Measurements from ENCODE around the gene ESD. TPM values are rescaled to one million over a fixed set of nuclear protein-coding genes. Genes with fewer than 3 reads are reported as not detected.

The ESD gene
- total RNA-seq, 1 experiment from 2014 or later = 58.7 TPM

DNA sequence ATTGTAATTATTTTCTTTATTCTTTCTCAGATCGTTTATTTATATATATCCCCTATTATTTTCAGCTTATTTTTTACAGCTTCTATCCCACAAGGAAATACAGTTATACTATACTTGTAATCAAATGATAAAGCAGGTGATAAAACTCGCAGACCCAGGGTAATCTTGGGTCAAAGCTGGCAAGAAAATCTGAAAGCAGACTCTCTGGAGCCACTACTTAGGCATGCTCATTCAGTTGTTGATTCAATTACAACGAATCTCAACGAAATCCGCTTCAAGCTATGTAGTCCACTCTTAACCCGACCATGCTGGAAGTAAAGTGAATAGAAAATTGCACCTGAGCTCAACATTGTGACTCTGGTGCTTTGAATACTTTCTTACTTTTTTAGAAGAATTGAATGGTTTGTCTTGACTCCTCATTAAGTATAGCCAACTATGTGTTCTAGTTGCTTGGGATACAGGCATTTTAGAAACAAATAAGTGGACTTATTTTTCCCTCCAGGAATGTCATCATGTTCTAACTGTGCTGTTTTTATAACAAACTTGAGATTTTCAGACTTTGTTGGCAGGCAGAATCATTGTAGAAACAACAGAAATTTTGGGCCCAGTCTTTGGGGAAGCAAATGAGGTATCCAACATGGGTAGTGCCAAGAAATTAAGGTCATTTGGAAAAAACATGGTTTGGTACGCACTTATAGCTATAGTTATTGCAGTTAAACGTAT is 21.4 kb downstream of the ESD start:
- Mint-ChIP-seq H3K4me1 (no peaks in the 10 kb centered on the region), H3K9me3 (no peaks in the 10 kb centered on the region), H3K36me3 (peaks cover 45% of the 10 kb centered on the region), H3K27ac (no peak overlapping the region), H3K4me3 (no peak overlapping the region), H3K27me3 (ENCODE audit: low read depth) (no peaks in the 10 kb centered on the region)
- TF ChIP-seq, protein P1, sequence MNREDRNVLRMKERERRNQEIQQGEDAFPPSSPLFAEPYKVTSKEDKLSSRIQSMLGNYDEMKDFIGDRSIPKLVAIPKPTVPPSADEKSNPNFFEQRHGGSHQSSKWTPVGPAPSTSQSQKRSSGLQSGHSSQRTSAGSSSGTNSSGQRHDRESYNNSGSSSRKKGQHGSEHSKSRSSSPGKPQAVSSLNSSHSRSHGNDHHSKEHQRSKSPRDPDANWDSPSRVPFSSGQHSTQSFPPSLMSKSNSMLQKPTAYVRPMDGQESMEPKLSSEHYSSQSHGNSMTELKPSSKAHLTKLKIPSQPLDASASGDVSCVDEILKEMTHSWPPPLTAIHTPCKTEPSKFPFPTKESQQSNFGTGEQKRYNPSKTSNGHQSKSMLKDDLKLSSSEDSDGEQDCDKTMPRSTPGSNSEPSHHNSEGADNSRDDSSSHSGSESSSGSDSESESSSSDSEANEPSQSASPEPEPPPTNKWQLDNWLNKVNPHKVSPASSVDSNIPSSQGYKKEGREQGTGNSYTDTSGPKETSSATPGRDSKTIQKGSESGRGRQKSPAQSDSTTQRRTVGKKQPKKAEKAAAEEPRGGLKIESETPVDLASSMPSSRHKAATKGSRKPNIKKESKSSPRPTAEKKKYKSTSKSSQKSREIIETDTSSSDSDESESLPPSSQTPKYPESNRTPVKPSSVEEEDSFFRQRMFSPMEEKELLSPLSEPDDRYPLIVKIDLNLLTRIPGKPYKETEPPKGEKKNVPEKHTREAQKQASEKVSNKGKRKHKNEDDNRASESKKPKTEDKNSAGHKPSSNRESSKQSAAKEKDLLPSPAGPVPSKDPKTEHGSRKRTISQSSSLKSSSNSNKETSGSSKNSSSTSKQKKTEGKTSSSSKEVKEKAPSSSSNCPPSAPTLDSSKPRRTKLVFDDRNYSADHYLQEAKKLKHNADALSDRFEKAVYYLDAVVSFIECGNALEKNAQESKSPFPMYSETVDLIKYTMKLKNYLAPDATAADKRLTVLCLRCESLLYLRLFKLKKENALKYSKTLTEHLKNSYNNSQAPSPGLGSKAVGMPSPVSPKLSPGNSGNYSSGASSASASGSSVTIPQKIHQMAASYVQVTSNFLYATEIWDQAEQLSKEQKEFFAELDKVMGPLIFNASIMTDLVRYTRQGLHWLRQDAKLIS (CRISPR knock-in tag; IDR thresholded peaks at IDR 0.05; ENCODE audit: borderline replicate concordance) = no peak
- TF ChIP-seq ELF4 (CRISPR knock-in tag; IDR thresholded peaks at IDR 0.05; ENCODE audit: low read depth) = no peak
- TF ChIP-seq, protein P2, sequence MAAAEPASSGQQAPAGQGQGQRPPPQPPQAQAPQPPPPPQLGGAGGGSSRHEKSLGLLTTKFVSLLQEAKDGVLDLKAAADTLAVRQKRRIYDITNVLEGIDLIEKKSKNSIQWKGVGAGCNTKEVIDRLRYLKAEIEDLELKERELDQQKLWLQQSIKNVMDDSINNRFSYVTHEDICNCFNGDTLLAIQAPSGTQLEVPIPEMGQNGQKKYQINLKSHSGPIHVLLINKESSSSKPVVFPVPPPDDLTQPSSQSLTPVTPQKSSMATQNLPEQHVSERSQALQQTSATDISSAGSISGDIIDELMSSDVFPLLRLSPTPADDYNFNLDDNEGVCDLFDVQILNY (CRISPR knock-in tag; IDR thresholded peaks at IDR 0.05) = no peak
- TF ChIP-seq NFATC4 (CRISPR knock-in tag; IDR thresholded peaks at IDR 0.05) = no peak
- no peak for TF ChIP-seq OVOL2 (CRISPR knock-in tag; IDR thresholded peaks at IDR 0.05; ENCODE audit: borderline replicate concordance)
- no peak for TF ChIP-seq PRDM15 (CRISPR knock-in tag; IDR thresholded peaks at IDR 0.05)
- TF ChIP-seq NR2C2 (CRISPR knock-in tag; IDR thresholded peaks at IDR 0.05) = no peak
- TF ChIP-seq GTF2I (CRISPR knock-in tag; conservative IDR thresholded peaks at IDR 0.05) = no peak
- TF ChIP-seq STAT6 (CRISPR knock-in tag; conservative IDR thresholded peaks at IDR 0.05; ENCODE audit: low read depth) = no peak
- DNase-seq (ENCODE audit: low spot score) (no peak), ATAC-seq (no peak)
- CTCF ChIA-PET = interaction anchor here (0.7 kb wide), 1 partner anchor 11 kb away, joined by 3 read pairs; no protein-coding TSS in a partner anchor
- POLR2A ChIA-PET = no interaction called here

DNA sequence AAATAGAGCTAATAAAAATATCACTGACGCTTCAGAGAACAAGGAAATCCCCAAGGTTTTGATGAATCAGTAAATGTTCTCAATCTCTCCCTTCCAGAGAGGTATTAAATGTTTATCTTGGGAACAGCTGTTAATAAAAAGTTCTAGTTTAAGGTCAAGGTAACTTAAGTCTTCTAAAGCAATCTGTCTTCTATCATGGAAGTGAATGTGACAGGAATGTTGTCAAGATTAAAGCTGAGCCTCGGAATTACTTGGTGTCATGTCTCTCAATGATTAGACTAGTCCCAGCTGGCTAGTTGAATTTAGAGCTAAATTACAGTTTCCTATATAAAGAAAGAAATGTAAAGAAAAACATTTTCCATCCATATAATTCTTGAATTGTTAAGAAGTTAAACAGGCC is 23.4 kb downstream of the ESD start:
- Mint-ChIP-seq H3K27ac (no peak overlapping the region), H3K4me3 (no peak overlapping the region), H3K4me1 (peaks cover 9% of the 10 kb centered on the region), H3K27me3 (ENCODE audit: low read depth) (no peaks in the 10 kb centered on the region), H3K36me3 (peaks cover 45% of the 10 kb centered on the region), H3K9me3 (peaks cover 4% of the 10 kb centered on the region)
- DNase-seq (ENCODE audit: low spot score) (no peak), ATAC-seq (no peak)
- POLR2A ChIA-PET = no interaction called here
- CTCF ChIA-PET = no interaction called here
- TF ChIP-seq FOXP4 (CRISPR knock-in tag; IDR thresholded peaks at IDR 0.05) (no peak), ZNF263 (CRISPR knock-in tag; IDR thresholded peaks at IDR 0.05; ENCODE audit: low read depth) (no peak), GABPB1 (CRISPR knock-in tag; IDR thresholded peaks at IDR 0.05) (no peak)
- TF ChIP-seq, protein P3, sequence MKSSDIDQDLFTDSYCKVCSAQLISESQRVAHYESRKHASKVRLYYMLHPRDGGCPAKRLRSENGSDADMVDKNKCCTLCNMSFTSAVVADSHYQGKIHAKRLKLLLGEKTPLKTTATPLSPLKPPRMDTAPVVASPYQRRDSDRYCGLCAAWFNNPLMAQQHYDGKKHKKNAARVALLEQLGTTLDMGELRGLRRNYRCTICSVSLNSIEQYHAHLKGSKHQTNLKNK (CRISPR knock-in tag; IDR thresholded peaks at IDR 0.05) = no peak
- TF ChIP-seq, protein P4, sequence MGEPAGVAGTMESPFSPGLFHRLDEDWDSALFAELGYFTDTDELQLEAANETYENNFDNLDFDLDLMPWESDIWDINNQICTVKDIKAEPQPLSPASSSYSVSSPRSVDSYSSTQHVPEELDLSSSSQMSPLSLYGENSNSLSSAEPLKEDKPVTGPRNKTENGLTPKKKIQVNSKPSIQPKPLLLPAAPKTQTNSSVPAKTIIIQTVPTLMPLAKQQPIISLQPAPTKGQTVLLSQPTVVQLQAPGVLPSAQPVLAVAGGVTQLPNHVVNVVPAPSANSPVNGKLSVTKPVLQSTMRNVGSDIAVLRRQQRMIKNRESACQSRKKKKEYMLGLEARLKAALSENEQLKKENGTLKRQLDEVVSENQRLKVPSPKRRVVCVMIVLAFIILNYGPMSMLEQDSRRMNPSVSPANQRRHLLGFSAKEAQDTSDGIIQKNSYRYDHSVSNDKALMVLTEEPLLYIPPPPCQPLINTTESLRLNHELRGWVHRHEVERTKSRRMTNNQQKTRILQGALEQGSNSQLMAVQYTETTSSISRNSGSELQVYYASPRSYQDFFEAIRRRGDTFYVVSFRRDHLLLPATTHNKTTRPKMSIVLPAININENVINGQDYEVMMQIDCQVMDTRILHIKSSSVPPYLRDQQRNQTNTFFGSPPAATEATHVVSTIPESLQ (CRISPR knock-in tag; IDR thresholded peaks at IDR 0.05) = no peak

Data from WTC11 (cell line).